Brain microvascular endothelial cell (primary cell): ENCODE data around the gene KPNA2.
"Not testable (repeated sequence)": the region's sequence is repeated elsewhere in the genome, so short reads cannot be mapped to it uniquely, and the experiment has no call there.

Experiments used
- DNase-seq: peaks from one replicate; pipeline ENCODE4 v3.0.0-alpha.2; 2020
- H3K27ac ChIP-seq: fragments of 250-450 bp; sonication (Bioruptor Pico); 2 replicates; pipeline ENCODE4 v1.5.1; 2020; ENCODE audit warnings: mild to moderate bottlenecking, moderate library complexity
- H3K27me3 ChIP-seq: fragments of 250-450 bp; sonication (Bioruptor Pico); replicated peaks from 2 replicates; pipeline ENCODE4 v1.5.1; 2020; ENCODE audit warnings: mild to moderate bottlenecking
- H3K36me3 ChIP-seq: fragments of 250-450 bp; sonication (Bioruptor Pico); replicated peaks from 2 replicates; pipeline ENCODE4 v1.5.1; 2020; ENCODE audit warnings: mild to moderate bottlenecking
- H3K4me3 ChIP-seq: 2 replicates; pipeline ENCODE4 v1.5.1; 2011; ENCODE audit warnings: low read depth, mild to moderate bottlenecking, control low read depth, low read length, moderate library complexity
- in situ Hi-C: cut with HindIII; loops from 2 replicates; pipeline ENCODE4 v1.10.0; 2017; ENCODE audit warnings: low sequenced_read_pairs, low pct_ligation_motif_present
- TF ChIP-seq, protein P1 (sequence below): IDR thresholded peaks from 2 replicates; pipeline ENCODE4 v1.5.1; 2011; ENCODE audit warnings: low read depth, mild to moderate bottlenecking, moderate library complexity, low read length, control low read depth, inconsistent platforms; ENCODE audit errors: missing control alignments

The KPNA2 gene

DNA sequence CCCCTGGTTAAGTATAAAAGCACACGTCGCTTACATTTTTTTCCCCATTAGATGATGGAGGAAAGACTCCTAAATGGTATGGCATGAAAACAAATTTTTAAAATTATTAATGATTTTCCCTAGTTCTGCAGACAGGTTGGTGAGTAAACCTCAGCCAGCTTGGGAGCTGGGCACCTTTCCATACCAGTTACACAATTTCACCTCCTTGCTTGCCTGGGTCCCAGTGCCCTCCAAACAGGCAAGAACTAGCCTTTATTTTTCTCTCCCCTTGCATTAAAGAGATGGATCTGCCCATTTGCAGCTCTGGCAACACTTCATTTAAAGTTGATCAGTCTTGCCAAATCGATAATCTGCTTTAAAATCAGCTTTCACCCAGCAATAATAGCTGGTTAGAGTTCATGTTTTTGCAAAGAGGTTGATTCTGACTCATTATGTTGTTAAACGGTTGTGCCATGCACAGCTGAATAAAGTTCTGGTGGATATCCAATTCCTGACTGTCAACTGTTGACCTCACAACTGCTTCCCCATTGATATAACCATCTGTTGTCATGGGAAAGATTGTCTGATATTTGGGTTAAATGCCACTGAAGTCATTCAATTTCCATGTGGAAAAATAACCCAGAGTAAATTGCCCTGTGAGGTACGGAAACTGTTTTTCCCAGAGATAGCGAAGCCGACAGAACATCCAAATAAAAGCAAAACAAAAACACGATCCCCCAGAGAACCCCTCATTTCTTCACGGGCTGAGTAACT, 40.5 kb upstream of the KPNA2 start:
- Histone ChIP-seq H3K27ac (peak overlapping the region; percentile 66), H3K27me3 (no peaks in the 10 kb centered on the region), H3K4me3 (peak overlapping the region; percentile 62), H3K36me3 (no peaks in the 10 kb centered on the region)
- DNase-seq = peak; percentile 82
- TF ChIP-seq, protein P1, sequence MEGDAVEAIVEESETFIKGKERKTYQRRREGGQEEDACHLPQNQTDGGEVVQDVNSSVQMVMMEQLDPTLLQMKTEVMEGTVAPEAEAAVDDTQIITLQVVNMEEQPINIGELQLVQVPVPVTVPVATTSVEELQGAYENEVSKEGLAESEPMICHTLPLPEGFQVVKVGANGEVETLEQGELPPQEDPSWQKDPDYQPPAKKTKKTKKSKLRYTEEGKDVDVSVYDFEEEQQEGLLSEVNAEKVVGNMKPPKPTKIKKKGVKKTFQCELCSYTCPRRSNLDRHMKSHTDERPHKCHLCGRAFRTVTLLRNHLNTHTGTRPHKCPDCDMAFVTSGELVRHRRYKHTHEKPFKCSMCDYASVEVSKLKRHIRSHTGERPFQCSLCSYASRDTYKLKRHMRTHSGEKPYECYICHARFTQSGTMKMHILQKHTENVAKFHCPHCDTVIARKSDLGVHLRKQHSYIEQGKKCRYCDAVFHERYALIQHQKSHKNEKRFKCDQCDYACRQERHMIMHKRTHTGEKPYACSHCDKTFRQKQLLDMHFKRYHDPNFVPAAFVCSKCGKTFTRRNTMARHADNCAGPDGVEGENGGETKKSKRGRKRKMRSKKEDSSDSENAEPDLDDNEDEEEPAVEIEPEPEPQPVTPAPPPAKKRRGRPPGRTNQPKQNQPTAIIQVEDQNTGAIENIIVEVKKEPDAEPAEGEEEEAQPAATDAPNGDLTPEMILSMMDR = no peak
- in situ Hi-C loops = no loop called here

DNA sequence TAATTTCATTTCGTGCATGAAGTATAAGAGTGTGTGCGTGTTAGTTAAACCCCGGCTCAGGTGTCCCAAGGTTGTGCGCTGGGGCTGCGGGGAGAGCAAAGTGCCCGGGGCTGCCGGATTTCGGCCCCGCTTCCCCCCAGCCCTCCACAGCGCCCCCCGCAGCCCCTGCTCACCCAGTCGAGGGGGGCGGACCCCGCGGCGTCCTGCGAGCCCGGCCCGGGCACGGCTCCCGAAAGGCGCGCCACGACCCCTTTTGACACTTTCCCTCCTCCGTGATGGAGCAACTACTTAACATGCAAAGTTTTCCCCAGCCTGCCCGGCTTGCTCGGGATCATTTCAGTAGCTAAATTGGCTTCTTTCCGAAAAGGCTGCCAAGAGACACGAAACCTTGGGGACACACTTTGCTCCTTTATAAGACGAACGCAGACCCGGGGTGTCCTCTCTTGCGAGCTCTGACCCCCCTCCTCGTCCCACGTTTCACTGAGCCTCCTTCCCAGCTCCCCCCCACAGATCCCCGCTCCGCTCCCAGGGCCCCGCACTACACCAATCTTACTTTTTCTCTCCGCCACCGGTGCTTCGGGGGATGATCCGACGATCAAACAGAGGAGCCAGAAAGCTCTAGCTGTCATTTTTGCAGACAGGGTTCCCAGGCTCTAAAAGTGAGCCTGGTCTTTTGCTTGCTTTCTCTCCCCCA, 39.8 kb upstream of the KPNA2 start:
- TF ChIP-seq, protein P1 = peak; percentile 4
- Histone ChIP-seq H3K27me3 (no peaks in the 10 kb centered on the region), H3K36me3 (no peaks in the 10 kb centered on the region), H3K27ac (peak overlapping the region; percentile 66), H3K4me3 (peak overlapping the region; percentile 62)
- DNase-seq = no peak
- in situ Hi-C loops = no loop called here

DNA sequence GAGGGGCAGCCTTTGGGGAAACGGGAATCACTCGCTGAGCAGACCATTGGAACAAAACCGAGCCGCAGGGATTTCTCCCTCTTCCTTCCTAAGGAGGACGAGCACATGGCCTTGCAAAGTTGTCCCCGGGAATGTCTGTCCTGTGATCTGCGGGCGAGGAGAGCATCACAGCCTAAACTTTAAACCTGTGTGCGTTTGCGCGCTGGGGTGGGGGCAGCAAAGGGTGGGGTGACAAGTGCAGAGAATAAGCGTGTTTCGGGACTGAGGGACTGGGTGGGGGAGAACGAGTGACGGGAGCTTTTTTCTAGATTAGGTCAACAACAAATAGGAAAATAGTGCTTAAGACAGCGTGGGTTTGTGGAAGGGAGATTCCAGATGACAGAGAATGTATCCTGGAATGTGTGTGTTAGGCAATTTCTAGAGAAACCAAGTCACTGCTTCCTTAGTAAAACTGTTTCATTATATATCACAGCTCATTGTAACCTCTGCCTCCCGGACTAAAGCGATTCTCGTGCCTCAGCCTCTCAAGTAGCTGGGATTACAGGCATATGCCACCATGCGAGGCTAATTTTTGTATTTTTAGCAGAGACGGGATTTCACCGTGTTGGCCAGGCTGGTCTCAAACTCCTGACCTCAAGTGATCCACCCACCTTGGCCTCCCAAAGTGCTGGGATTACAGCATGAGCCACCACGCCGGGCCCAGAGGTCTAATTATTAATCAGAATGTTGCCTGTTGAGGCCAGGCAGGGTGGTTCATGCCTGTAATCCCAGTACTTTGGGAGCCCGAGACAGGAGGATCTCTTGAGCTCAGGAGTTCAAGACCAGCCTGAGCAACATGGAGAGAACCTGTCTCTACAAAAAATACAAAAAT, 39.0 kb upstream of the KPNA2 start, which contains the start of gene C17orf58:
TSS of gene C17orf58 (minus strand) at position 169 of the 871 bp plus-strand sequence. CDS start 271 bp downstream, outside the sequence.
- in situ Hi-C loops, H3K36me3 ChIP-seq, H3K27me3 ChIP-seq: not testable (repeated sequence)
- H3K27ac ChIP-seq = peak within 1 kb of the TSS; percentile 66
- DNase-seq = peak; percentile 53
- H3K4me3 ChIP-seq = peak within 1 kb of the TSS; percentile 62

DNA sequence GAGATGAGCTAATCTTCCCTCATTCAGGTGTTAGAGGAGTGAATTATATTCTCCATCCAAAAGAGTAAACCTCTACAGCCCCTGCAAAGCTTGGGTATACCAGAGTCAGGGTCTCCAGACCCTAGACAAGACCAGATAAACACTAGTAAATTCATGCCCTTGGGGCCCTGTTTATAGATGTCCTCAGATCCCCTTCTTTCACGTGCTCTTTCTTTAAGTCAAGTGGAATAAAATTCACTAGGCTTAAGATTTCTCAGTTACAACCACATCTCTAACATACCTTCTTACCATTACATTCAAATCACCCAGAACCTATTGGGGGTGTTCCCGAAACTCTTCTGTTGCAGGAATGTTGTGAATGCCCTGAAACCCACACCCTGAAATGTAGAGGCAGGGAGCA, 37.1 kb upstream of the KPNA2 start:
- in situ Hi-C loops = no loop called here
- Histone ChIP-seq H3K27ac (no peak overlapping the region), H3K27me3 (no peaks in the 10 kb centered on the region), H3K36me3 (no peaks in the 10 kb centered on the region), H3K4me3 (no peak overlapping the region)
- DNase-seq = no peak
- TF ChIP-seq, protein P1 = no peak

DNA sequence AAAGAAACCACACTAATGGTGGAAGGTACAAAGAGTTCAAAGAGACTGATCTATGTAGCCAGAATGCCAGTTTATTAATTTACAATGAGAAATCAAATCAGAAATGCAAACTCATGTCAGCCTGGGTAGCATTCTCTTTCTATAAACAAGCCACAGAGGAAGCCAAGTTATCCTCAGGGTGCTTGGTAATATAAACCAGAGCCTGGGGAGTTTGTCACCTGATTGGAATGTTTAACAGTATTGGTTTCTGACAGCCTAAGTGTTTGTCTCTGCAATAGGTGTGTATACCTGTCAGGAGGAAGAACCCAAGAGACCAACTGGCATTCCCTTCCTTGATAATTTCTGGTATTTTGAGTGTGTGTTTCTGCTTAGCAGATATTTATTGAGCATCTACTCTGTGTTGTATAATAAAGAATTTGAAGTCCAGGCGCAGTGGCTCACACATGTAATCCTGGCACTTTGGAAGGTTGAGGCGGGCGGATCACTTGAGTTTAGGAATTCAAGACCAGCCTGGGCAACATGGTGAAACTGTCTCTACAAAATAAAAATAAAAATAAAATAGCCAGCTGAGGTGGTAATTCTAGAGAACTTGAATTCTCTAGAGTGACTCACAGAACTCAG, 36.1 kb upstream of the KPNA2 start:
- no peaks in the 10 kb centered on the region for H3K27me3 ChIP-seq
- TF ChIP-seq, protein P1 = no peak
- in situ Hi-C loops = no loop called here

DNA sequence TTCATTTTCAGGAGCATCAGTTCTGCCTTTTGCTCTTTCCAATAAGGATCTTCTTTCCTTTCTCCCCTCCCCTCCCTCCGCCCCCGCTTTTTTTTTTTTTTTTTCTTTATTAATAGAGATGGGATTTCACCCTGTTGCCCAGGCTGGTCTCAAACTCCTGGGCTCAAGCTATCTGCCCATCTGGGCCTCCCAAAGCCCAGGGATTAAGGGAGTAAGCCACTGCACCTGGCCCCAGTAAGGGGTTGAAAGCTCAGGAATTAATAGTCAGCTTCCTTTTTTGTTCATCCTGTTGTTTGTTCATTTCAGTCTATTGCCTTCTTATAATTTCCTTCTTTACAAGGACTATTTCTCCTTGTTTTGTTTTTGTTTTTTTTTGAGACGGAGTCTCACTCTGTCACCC, 31.3 kb upstream of the KPNA2 start:
- H3K27ac ChIP-seq = no peak overlapping the region
- in situ Hi-C loops = no loop called here
- no peak for DNase-seq
- no peaks in the 10 kb centered on the region for H3K27me3 ChIP-seq
- H3K4me3 ChIP-seq = no peak overlapping the region
- H3K36me3 ChIP-seq = no peaks in the 10 kb centered on the region
- TF ChIP-seq, protein P1 = no peak

More for the DNA sequence above, 36.1 kb upstream of the KPNA2 start:
- Histone ChIP-seq H3K27ac (no peak overlapping the region), H3K4me3 (no peak overlapping the region), H3K36me3 (no peaks in the 10 kb centered on the region)
- DNase-seq = no peak
